ENCODE results near the gene TRABD.

TRABD gene

GRCh38 chr22:50153056-50153755 is 32.5 kb upstream of the TRABD start:
- Histone ChIP-seq H3K27ac (ENCODE audit: low read depth, low read length, poor library complexity, severe bottlenecking) (no peak overlapping the region), H3K27me3 (ENCODE audit: insufficient read depth, low read length) (peaks cover 17% of the 10 kb centered on the region; the same call in 1 of the 2 replicates)

GRCh38 chr22:50153756-50154140 is 32.0 kb upstream of the TRABD start:
- Histone ChIP-seq H3K27ac (ENCODE audit: low read depth, low read length, poor library complexity, severe bottlenecking) (no peak overlapping the region), H2AFZ (ENCODE audit: low read length) (no peak overlapping the region), H3K36me3 (ENCODE audit: insufficient read depth, low read length) (no peaks in the 10 kb centered on the region), H4K20me1 (ENCODE audit: insufficient read depth, low read length) (no peaks in the 10 kb centered on the region), H3K4me1 (ENCODE audit: insufficient read depth, low read length, severe bottlenecking) (peaks cover 8% of the 10 kb centered on the region), H3K79me2 (ENCODE audit: insufficient read depth, low read length) (no peaks in the 10 kb centered on the region), H3K9ac (ENCODE audit: low read length) (no peak overlapping the region), H3K4me3 (ENCODE audit: low read depth, low read length, poor library complexity, severe bottlenecking) (no peak overlapping the region), H3K4me2 (ENCODE audit: low read length) (no peak overlapping the region), H3K27me3 (ENCODE audit: insufficient read depth, low read length) (peaks cover 17% of the 10 kb centered on the region; the same call in 1 of the 2 replicates), H3K9me2 (ENCODE audit: low read depth, low read length) (no peaks in the 10 kb centered on the region), H3F3A (ENCODE audit: insufficient read depth, low read length) (no peaks in the 10 kb centered on the region), H3K9me3 (ENCODE audit: low read length) (no peaks in the 10 kb centered on the region)
- TF ChIP-seq EZH2 (IDR thresholded peaks at IDR 0.05; ENCODE audit: borderline replicate concordance, low read length): no peak
- no peak for TF ChIP-seq CTCF (IDR thresholded peaks at IDR 0.05; ENCODE audit: low read length)

More at GRCh38 chr22:50153056-50153755, 32.5 kb upstream of the TRABD start:
- H3K36me3 ChIP-seq (ENCODE audit: insufficient read depth, low read length): no peaks in the 10 kb centered on the region
- no peak overlapping the region for H3K4me3 ChIP-seq (ENCODE audit: low read depth, low read length, poor library complexity, severe bottlenecking)
- H3K79me2 ChIP-seq (ENCODE audit: insufficient read depth, low read length): no peaks in the 10 kb centered on the region
- H3K4me2 ChIP-seq (ENCODE audit: low read length): no peak overlapping the region
- no peaks in the 10 kb centered on the region for H3F3A ChIP-seq (ENCODE audit: insufficient read depth, low read length)
- TF ChIP-seq CTCF (IDR thresholded peaks at IDR 0.05; ENCODE audit: low read length) (no peak), EZH2 (IDR thresholded peaks at IDR 0.05; ENCODE audit: borderline replicate concordance, low read length) (no peak)
- H4K20me1 ChIP-seq (ENCODE audit: insufficient read depth, low read length): no peaks in the 10 kb centered on the region
- H3K9me2 ChIP-seq (ENCODE audit: low read depth, low read length): no peaks in the 10 kb centered on the region
- H3K9ac ChIP-seq (ENCODE audit: low read length): no peak overlapping the region
- no peak overlapping the region for H2AFZ ChIP-seq (ENCODE audit: low read length)
- no peaks in the 10 kb centered on the region for H3K9me3 ChIP-seq (ENCODE audit: low read length)
- peaks cover 10% of the 10 kb centered on the region for H3K4me1 ChIP-seq (ENCODE audit: insufficient read depth, low read length, severe bottlenecking)

- no peaks in the 10 kb centered on the region for H3K36me3 ChIP-seq (ENCODE audit: insufficient read depth, low read length)
- no peaks in the 10 kb centered on the region for H3K9me3 ChIP-seq (ENCODE audit: low read length)
- H3K79me2 ChIP-seq (ENCODE audit: insufficient read depth, low read length): no peaks in the 10 kb centered on the region
- H3K4me3 ChIP-seq (ENCODE audit: low read depth, low read length, poor library complexity, severe bottlenecking): no peak overlapping the region
- H3K27ac ChIP-seq (ENCODE audit: low read depth, low read length, poor library complexity, severe bottlenecking): no peak overlapping the region
- no peaks in the 10 kb centered on the region for H3K4me1 ChIP-seq (ENCODE audit: insufficient read depth, low read length, severe bottlenecking)
- H3K9ac ChIP-seq (ENCODE audit: low read length): no peak overlapping the region
- no peaks in the 10 kb centered on the region for H3K9me2 ChIP-seq (ENCODE audit: low read depth, low read length)
- no peak overlapping the region for H2AFZ ChIP-seq (ENCODE audit: low read length)
- H4K20me1 ChIP-seq (ENCODE audit: insufficient read depth, low read length): no peaks in the 10 kb centered on the region
- TF ChIP-seq EZH2 (IDR thresholded peaks at IDR 0.05; ENCODE audit: borderline replicate concordance, low read length) (no peak), CTCF (IDR thresholded peaks at IDR 0.05; ENCODE audit: low read length) (no peak)
- 0 out of 2 replicates have a peak, but pooled peaks cover 9% of the 10 kb centered on the region for H3K27me3 ChIP-seq (ENCODE audit: insufficient read depth, low read length)
- H3K4me2 ChIP-seq (ENCODE audit: low read length): no peak overlapping the region
- H3F3A ChIP-seq (ENCODE audit: insufficient read depth, low read length): no peaks in the 10 kb centered on the region
Observed at GRCh38 chr22:50157709-50158375, 27.9 kb upstream of the TRABD start.
